ENCODE data around the gene SEC14L5.

DNA sequence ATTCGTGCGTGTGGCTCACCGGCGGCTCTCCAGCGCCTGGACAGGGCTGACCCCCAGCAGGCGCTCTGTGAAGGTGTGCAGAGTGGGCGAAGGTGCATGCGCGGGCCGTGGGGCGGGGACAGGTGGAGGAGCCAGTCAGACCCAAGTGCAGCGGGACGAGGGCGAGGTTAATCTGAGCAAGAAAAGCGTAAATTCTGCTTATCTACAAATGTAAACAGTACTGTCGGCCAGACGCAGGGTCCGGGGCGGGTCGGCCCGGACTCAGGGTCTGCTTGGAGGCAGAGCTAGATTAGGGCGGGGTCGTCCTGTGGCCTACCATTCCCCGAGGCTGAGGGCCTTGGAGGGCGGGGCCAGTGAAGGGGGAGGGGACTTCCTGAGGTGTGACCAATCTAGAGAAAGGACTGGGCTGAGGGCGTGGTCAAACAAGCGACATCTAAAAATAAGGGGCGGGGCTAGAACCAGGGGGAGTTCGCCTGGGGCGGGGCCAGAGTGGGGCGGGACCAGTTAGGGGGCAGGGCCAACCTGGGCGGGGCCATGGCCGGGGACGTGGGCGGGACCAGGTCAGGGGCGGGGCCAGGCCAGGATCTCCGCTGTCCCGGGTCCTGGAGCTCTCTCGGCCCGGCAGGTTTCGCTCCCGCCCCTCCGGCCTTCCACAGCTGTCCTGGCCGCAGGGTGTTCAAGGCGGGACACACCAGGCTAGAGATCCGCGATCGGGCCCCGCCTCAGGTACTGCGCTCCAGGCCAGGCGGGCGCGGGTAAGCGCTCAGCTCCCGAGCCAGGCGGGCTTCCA, at the start of gene SEC14L5:
- TF ChIP-seq POLR2AphosphoS5 (IDR thresholded peaks at IDR 0.05; ENCODE audit: borderline replicate concordance, low read depth, low read length): no peak
- no peak for TF ChIP-seq EZH2 (IDR thresholded peaks at IDR 0.05)
- no peak for TF ChIP-seq FOXP2 (optimal IDR thresholded peaks at IDR 0.05; ENCODE audit: control extremely low read depth, extremely low read length, insufficient read depth)

Data from SK-N-MC (cell line).